CD1c-positive myeloid dendritic cell (primary cell): ENCODE results near the gene BPIFA3.
A peak's percentile ranks its signal among the peaks of the same experiment; 100 is the strongest.
"Not testable (repeated sequence)": the region's sequence is repeated elsewhere in the genome, so short reads cannot be mapped to it uniquely, and the experiment has no call there.

Experiments
- DNase-seq: peaks from one replicate; pipeline ENCODE4 v3.0.0-alpha.2; 2016; ENCODE audit errors: extremely low spot score

The BPIFA3 gene

DNA sequence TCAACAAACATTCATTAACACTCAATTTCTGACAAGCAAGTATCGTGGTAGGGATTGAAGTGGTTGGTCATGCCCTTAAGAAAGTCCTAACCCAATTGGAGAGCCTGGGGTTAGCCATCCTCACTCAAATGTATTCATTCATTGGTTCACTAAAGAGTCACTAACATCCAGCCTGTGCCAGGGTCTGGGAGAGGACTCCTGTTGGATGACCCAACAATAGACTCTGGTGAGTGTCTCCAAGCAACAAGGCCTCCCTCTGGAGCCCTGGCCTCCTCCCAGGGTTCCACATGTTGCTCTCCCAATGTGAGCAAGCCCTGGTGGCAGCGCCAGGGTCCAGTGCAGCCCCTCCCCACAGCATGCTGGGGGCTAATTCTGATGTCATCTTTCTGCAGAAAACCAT is at the start of gene BPIFA3:
Gene BPIFA3, plus strand, starts transcription at position 301 of the 400 bp plus-strand sequence. CDS start 185 bp downstream, outside the sequence.
- no peak for DNase-seq

DNA sequence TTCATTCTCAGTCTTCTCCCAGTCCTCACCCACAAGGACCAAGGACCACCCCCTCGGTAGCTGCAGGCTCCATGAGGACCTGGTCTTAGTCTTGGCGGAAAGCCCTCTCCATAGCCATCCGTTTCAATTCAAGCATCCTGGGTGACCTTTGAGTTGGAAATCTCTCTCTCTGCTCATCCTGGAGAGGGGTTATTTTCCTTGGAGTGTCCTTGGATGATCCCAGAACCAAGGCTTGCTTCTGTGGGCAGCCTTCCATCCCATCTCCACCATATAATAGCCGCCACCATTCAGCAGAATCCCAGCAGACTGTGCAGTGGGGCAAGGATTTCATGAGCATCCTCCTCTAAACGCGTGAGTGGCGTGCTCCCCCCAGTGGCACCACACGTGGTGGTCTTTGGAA is 49.3 kb upstream of the BPIFA3 start, which contains the start of gene BPIFA2:
Gene BPIFA2, plus strand, starts transcription at position 301 of the 400 bp plus-strand sequence. CDS start 987 bp downstream, outside the sequence.
- DNase-seq = no peak

GRCh38 chr20:33169176-33169794 is 47.9 kb upstream of the BPIFA3 start:
- peak; percentile 32 for DNase-seq

GRCh38 chr20:33172781-33173180 is 44.4 kb upstream of the BPIFA3 start:
- DNase-seq = no peak

DNA sequence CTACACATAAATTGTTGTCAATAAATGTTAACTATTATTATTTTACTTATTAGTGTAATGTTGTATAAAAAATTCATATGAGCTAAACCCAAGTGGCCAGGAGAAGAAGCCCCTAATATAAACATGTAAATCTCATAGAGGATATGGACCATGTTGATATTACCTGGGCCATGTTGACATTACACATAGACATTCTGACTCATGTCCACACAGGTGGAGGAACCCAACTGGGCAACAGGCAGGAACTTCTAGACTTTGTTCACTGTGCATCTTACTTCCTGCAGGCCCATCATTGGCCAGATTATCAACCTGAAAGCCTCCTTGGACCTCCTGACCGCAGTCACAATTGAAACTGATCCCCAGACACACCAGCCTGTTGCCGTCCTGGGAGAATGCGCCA is 42.0 kb upstream of the BPIFA3 start:
- no peak for DNase-seq

DNA sequence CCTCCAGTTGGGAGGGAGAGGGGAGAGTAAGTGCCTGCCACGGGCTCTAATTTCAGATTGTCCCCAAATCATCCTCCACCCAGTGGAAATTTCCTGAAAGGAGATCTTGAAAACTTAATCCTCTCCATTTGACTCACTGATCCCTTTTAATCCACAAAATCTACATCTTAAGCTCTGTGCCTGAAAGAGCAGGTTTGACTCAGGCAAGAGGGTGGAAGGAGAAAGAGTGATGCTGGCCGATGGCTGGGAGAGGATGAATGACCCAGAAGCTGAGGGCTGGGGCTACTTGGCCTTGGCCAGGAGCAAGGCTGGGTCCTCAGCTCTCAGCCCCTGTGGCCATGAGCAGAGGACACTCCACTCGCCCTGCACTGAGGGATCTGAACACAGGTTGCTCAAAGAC is 41.1 kb upstream of the BPIFA3 start:
- no peak for DNase-seq

DNA sequence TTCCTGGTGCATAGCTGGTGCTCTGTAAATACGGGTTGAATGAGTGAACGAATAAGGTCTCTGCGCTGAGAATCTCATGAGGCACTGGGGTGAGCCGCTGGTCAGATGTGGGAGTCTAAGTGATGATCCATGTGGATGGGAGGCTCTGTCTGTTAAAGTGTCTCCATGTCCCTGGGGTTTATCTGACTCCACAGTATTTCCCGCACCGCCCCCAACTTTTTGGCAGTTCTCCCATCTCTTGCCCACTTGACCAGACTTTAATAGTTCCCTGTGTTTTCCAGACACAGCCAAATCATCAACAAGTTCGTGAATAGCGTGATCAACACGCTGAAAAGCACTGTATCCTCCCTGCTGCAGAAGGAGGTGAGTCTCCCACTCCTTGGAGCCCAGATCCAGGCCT is 39.3 kb upstream of the BPIFA3 start:
- no peak for DNase-seq

GRCh38 chr20:33178726-33179125 is 38.4 kb upstream of the BPIFA3 start:
- no peak for DNase-seq

DNA sequence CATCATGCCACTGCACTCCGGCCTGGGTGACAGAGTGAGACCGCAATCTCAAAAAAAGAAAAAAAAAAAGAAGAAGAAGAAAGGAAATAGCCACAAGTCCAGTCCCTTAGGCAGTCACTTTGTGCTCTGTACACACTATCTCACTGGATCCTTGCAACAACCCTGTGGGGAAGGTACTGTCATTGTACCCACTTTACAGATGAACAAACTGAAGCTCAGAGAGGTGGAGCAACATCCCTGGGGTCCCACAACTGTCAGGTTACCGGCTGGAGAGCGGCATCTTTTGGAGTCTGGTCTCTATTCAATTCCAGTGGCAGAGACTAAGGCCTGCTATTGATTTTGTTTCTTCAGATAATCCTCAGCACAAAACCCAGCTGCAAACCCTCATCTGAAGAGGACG is 37.0 kb upstream of the BPIFA3 start:
- no peak for DNase-seq

DNA sequence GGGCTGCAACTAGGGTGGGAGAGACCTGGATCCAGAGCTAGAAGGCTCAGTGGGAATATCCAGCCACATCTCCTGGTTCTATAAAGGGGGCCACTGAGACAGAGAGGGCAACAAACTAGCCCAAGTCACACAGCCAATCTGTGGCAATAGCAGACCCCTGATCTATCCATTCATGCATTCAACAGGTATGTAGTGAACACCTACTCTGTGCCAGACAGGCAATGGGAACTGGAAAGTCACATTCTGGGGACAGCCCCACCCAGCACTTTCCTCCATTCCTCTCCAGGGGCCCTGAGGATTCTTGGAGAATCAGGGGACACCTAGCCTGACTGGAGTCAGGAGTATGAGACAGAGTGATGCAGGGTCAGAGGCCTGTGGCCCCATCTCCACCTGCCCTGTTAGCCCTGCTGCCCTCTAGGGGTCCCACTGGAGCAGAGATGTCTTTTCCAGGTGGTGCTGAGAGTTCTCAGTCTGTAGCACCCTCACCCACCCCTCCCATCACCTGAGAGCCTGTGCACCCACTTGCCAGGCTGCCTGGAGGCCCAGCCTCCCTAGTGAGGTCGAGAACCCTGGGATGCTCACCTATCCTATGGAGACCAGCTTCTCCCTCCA is 35.6 kb upstream of the BPIFA3 start:
- no peak for DNase-seq

GRCh38 chr20:33183312-33183711 is 33.8 kb upstream of the BPIFA3 start:
- DNase-seq = peak; percentile 23

- not testable (repeated sequence) for DNase-seq
Observed at GRCh38 chr20:33185031-33185590, 32.0 kb upstream of the BPIFA3 start.

DNA sequence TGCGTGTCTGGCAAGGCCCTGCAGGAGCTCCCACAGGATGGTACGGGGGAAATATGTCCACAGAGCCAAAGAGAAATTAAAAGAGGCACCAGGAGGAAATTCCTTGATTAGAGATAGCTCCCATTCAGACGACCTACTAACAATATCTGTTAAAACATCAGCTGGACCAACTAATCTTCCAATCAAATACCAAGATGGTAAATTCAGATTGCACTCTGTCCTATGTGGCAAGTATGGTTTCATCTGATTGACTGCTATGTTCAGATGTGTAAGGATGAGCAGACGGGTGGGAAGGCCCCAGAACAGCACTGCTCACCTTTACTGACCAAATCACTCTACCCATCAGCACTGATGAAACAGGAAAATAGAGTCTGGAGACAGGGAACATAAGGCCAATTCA is 29.7 kb upstream of the BPIFA3 start:
- DNase-seq = no peak

- no peak for DNase-seq
Observed at GRCh38 chr20:33188421-33188820, 28.7 kb upstream of the BPIFA3 start.

DNA sequence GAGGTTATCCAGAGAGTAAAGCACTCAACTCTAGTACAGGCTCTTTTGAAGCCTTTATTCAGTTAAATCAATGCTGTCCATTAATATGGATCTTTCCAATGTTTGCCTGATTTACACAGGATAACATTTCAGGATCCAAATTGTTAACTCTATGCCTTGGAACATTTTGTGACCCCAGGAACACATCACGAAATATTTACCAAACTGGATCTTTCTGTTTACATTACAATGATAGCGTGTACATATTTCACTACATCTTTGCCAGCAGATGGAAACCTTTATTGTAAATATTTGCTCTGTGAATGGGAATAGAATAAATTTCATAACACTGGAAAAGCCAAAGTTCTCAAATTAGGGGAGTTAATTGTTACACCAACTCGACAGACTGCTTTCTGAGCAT is 25.7 kb upstream of the BPIFA3 start:
- no peak for DNase-seq

GRCh38 chr20:33191955-33192354 is 25.2 kb upstream of the BPIFA3 start:
- no peak for DNase-seq

GRCh38 chr20:33192912-33193501 is 24.1 kb upstream of the BPIFA3 start:
- no peak for DNase-seq

GRCh38 chr20:33199026-33199425 is 18.1 kb upstream of the BPIFA3 start:
- no peak for DNase-seq

DNA sequence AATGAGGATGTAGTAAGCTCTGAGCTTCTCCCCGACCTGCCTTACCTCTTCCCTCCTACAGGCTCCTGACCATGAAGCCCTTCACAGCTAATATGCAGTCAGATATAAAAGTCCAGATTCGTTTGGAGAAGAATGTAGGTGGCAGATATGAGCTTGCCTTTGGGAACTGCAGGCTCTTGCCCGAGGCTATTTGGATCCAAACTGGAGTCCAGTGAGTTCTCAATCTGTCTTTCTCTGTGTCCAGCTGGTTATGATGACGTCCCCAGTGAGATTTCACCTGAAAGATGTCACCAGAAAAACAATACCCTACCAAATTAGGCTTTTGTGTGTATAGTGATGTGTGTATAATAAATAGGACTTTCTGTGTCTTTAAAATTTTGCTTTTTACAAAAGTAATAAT is 14.7 kb upstream of the BPIFA3 start:
- DNase-seq = no peak

GRCh38 chr20:33203444-33203843 is 13.7 kb upstream of the BPIFA3 start:
- DNase-seq = no peak

DNA sequence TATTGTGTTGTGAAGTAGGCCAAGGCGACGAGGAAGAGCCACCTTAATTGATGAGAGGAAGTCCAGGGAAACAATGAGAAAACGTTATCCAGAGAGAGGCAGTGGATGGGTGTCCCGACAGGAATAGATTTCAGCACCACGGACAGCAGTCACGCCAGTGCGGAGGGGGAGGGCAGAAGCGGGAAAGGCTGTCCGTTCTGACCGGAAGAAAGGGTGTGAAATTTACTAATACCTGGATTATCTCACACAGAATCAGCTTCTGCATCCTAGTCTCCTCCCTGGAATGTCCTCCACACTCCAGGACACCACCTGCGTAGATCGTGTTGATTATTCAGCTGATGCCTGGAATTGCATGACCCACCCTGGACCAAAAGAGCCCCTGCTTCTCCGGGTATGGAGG is 7.4 kb upstream of the BPIFA3 start:
- peak; percentile 51 for DNase-seq

DNA sequence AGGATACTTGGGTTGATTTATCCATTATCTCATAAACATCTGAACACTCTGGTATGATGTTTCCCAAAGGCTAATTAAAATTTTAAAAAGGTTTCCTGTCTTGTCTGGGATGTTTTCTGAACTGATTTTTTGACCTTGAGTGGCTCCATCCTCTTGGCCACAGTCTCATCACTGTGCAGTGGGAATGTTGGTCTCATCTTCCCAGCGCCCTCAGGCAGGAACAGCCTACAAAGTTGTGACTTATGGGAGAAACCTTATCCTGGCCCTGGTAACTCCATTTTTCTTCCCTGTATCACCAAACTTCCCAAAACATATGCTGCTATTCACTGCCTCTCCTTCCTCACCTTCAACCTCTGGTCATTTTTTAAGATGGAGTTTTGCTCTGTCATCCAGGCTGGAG is 6.8 kb upstream of the BPIFA3 start:
- DNase-seq = no peak

GRCh38 chr20:33211817-33212424 is 5.2 kb upstream of the BPIFA3 start:
- DNase-seq = peak; percentile 4
